T-helper 17 cell (primary cell): ENCODE results near the gene TSTD2. TPM values are rescaled to one million over a fixed set of nuclear protein-coding genes. Genes with fewer than 3 reads are reported as not detected.

Experiments
- ATAC-seq: fragments of 150-1000 bp; cut with Tn5 transposase; 2 replicates; pipeline ENCODE4 v1.10.0; 2021; ENCODE audit warnings: mild to moderate bottlenecking, moderate library complexity
- DNase-seq, 3 donors: peaks; one replicate each; pipeline versions ENCODE4 v3.0.0 to v3.0.0-alpha.2; 2020 to 2021
- H3K9me3 ChIP-seq: one replicate; pipeline ENCODE4 v1.7.0; 2013; ENCODE audit warnings: low read length, mild to moderate bottlenecking; ENCODE audit not compliant: control insufficient read depth, poor library complexity, severe bottlenecking
- H3K27ac Mint-ChIP-seq: one replicate; pipeline ENCODE4 v1.8.0; 2022; ENCODE audit warnings: mild to moderate bottlenecking, moderate library complexity, mixed read lengths
- H3K27me3 Mint-ChIP-seq: one replicate; pipeline ENCODE4 v1.8.0; 2022; ENCODE audit warnings: mixed read lengths
- H3K36me3 Mint-ChIP-seq: one replicate; pipeline ENCODE4 v1.8.0; 2022; ENCODE audit warnings: low read depth, mixed read lengths
- H3K4me1 Mint-ChIP-seq: one replicate; pipeline ENCODE4 v1.8.0; 2022; ENCODE audit warnings: mild to moderate bottlenecking, mixed read lengths
- H3K4me3 Mint-ChIP-seq: one replicate; pipeline ENCODE4 v1.8.0; 2022; ENCODE audit warnings: mild to moderate bottlenecking, moderate library complexity, mixed read lengths
- total RNA-seq, 4 donors: library from RNA in 2 of 4; stranded (reverse) in 2 of 4; gene quantifications; one replicate each; pipeline ENCODE4 v1.2.3 and lab custom pipeline; 2022 to 2026

The TSTD2 gene
- total RNA-seq = 10 to 100 TPM; 15.5 to 26.7 TPM
- total RNA-seq (lab: John Stamatoyannopoulos, UW) = 20.4 to 31.1 reads per million in 2 donors

DNA sequence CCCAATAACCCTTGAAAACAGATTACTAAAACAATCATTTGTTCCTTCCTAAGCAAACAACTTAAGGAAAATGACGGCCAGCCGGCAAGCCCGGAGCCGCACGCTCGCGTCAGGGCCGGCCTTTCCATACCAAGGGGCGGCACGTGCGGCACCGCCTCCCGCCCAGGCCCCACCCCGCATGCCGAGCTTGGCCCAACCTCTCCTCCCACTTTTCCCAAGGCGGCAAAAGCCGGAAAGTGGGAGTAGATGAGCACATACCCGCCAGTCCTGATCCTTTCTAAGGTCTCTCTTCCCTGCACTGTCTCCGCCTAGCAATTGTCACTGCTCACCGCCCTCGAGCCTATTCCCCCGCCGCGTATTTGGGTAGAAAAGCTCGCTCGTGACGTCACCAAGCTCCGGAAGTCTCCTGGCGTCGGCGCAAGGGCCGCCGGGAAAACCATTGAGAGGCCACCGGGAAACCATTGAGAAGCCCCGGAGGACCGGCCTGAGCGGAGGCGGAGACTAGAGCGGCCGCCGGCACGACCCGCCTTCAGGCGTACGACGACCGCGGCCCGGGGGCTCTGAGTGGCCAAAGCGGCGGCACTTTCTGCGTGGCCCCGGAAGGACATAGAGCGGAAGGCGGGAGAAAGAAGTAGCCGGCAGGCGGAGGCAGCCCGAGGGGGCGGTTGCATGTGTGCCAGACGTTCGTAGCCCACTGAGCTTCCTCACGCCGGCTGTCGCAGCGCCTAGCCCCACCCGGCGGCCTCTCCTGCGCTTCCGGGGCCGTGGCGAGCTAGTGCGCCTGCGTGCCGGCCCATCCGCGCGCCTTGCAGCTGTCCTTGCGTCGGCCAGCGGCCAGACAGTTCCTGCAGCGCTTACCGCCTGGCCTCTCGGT, at the start of gene TSTD2, which contains the start of gene NCBP1:
TSTD2 (minus strand) TSS at position 384 of the 874 bp plus-strand sequence. CDS start 5,806 bp downstream, outside the sequence.
NCBP1 (plus strand) TSS at position 837 of the 874 bp plus-strand sequence. CDS start 61 bp downstream, outside the sequence.
- peak within 1 kb of the TSS; percentile 98 for H3K27ac Mint-ChIP-seq
- ATAC-seq (peak; percentile 89), DNase-seq (peak; percentile 83 to 91 (median 89))
- no peaks in the 10 kb centered on the region for H3K9me3 ChIP-seq
- peaks cover 43% of the 10 kb centered on the region for H3K4me1 Mint-ChIP-seq
- H3K4me3 Mint-ChIP-seq = peak within 1 kb of the TSS; percentile 98
- H3K27me3 Mint-ChIP-seq = no peaks in the 10 kb centered on the region
- H3K36me3 Mint-ChIP-seq = peaks cover 6% of the 10 kb centered on the region

DNA sequence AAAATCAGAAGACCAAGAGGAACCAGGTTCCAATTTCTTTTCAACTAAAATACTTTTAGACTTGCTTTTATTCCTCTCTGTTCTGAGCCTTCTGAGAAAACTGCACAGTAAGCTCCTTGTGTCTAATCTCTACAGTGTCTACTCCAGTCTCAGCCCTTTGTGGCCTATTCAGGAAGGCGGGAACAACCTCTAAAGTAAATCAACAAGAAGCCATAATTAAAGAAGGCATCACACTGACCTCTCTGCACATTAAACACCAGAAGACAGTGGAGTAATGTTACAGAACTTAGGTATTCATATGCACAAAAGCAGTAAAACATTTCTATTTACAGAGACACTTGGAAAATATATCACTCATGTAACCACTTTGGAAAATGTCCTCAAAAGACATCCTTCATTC, 49.1 kb upstream of the TSTD2 start:
- Mint-ChIP-seq H3K27ac (no peak overlapping the region), H3K4me1 (peaks cover 8% of the 10 kb centered on the region)

GRCh38 chr9:97675655-97676054, 42.5 kb upstream of the TSTD2 start:
- ATAC-seq = no peak
- H3K9me3 ChIP-seq = no peaks in the 10 kb centered on the region
- peaks cover 6% of the 10 kb centered on the region for H3K36me3 Mint-ChIP-seq

More for the DNA sequence above, 49.1 kb upstream of the TSTD2 start:
- ATAC-seq = no peak
- Mint-ChIP-seq H3K36me3 (peaks cover 7% of the 10 kb centered on the region), H3K4me3 (no peak overlapping the region), H3K27me3 (no peaks in the 10 kb centered on the region)
- H3K9me3 ChIP-seq = no peaks in the 10 kb centered on the region
- DNase-seq = no peak

DNA sequence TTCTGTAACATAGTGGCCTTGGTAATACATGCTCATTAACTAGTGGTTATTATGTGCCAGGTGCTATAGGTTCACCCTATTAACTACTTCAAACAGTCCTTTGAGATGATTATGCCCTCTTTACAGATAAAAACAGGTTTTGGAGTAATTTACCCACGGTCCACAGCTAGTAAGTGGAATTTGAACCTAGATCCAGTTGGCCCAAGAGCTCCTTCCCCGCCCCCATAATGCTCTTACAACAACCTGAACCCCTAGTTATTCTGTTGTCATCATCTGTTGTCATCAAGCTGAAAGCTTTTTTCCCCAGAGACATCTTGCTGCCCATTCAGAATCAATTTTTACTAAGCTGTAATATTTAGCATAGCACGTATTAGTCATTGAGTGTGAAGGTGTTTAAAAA, 40.8 kb upstream of the TSTD2 start:
- DNase-seq = no peak
- Mint-ChIP-seq H3K4me1 (peaks cover 13% of the 10 kb centered on the region), H3K4me3 (no peak overlapping the region), H3K27me3 (no peaks in the 10 kb centered on the region), H3K36me3 (peaks cover 6% of the 10 kb centered on the region), H3K27ac (peak overlapping the region; percentile 39)
- H3K9me3 ChIP-seq = no peaks in the 10 kb centered on the region
- no peak for ATAC-seq

More at GRCh38 chr9:97675655-97676054, 42.5 kb upstream of the TSTD2 start:
- Mint-ChIP-seq H3K4me3 (peak overlapping the region; percentile 43), H3K4me1 (peaks cover 13% of the 10 kb centered on the region), H3K27ac (peak overlapping the region; percentile 21), H3K27me3 (no peaks in the 10 kb centered on the region)
- no peak for DNase-seq

GRCh38 chr9:97672403-97672802, 39.2 kb upstream of the TSTD2 start:
- Mint-ChIP-seq H3K4me3 (no peak overlapping the region), H3K36me3 (peaks cover 6% of the 10 kb centered on the region), H3K27ac (no peak overlapping the region), H3K4me1 (peaks cover 7% of the 10 kb centered on the region), H3K27me3 (no peaks in the 10 kb centered on the region)
- no peak for DNase-seq
- ATAC-seq = no peak
- H3K9me3 ChIP-seq = no peaks in the 10 kb centered on the region

GRCh38 chr9:97670586-97670985, 37.4 kb upstream of the TSTD2 start:
- peaks cover 16% of the 10 kb centered on the region for H3K4me1 Mint-ChIP-seq
- peak overlapping the region; percentile 39 for H3K27ac Mint-ChIP-seq
- no peak overlapping the region for H3K4me3 Mint-ChIP-seq
- no peaks in the 10 kb centered on the region for H3K9me3 ChIP-seq
- H3K36me3 Mint-ChIP-seq = peaks cover 7% of the 10 kb centered on the region
- H3K27me3 Mint-ChIP-seq = no peaks in the 10 kb centered on the region
- ATAC-seq = no peak
- no peak for DNase-seq

DNA sequence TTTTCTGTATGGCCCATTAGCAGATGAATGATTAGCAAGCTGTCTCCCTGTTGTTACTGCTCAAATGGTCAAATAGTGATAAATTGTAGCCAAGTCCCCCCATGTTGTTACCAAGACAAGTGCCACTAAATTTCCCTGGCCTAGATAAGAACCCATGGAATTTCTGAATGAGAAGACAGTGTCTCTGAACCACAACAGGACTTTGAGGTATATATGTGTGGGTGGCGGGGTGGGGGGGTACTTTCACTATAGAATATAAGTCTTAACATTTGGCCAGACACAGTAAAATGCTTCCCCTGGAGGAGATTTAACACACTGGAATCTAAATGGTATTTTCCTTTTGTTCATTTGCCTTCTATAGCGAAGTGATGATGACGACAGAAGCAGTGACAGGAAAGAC, 35.3 kb upstream of the TSTD2 start:
- Mint-ChIP-seq H3K36me3 (peaks cover 7% of the 10 kb centered on the region), H3K27me3 (no peaks in the 10 kb centered on the region), H3K4me1 (peaks cover 16% of the 10 kb centered on the region), H3K4me3 (no peak overlapping the region), H3K27ac (no peak overlapping the region)
- DNase-seq (no peak), ATAC-seq (no peak)
- H3K9me3 ChIP-seq = no peaks in the 10 kb centered on the region

DNA sequence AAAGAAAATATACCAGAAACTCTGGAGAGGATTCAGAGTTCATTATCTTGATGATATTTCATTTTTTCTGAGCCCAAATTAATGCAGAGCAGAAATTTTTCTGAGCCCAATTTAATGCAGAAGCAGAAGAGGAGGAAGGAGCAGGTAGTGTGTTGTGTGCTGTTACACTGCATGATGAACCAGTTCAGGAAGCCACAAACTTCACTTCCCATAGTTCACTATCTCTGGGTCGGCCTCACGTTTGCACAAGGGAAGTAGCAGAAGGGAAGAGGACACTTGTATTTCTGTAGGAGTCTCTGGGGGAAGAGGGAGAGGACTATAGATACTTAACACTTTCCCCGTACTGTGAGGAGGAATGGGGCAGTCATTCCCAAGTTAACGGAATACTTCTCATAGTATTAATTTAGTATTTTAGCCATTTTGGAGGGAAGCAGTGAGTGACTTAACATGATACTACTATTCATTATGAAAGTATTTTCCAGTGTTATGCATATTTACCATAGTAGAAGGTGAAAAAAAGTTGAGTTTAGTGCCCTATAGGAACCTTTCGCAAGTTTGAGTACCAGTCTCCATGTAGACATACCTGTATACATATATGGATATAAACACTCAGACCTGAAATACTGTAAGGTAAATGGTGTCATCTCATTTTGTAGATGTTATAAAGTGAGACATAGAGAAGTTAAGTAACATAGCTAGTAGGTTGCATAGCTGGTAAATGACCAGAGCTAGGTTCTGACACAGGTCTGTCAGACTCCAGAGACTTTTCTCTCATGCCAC, 33.9 kb upstream of the TSTD2 start:
- H3K9me3 ChIP-seq = no peaks in the 10 kb centered on the region
- Mint-ChIP-seq H3K27me3 (no peaks in the 10 kb centered on the region), H3K4me3 (no peak overlapping the region), H3K36me3 (peaks cover 6% of the 10 kb centered on the region), H3K27ac (peak overlapping the region; percentile 79), H3K4me1 (peaks cover 16% of the 10 kb centered on the region)
- DNase-seq (no peak), ATAC-seq (no peak)

- Mint-ChIP-seq H3K27me3 (no peaks in the 10 kb centered on the region), H3K4me1 (peaks cover 19% of the 10 kb centered on the region), H3K27ac (peak overlapping the region; percentile 79), H3K4me3 (no peak overlapping the region), H3K36me3 (peaks cover 6% of the 10 kb centered on the region)
- H3K9me3 ChIP-seq = no peaks in the 10 kb centered on the region
- DNase-seq (no peak), ATAC-seq (no peak)
These were observed 32.6 kb upstream of the TSTD2 start for GRCh38 chr9:97665742-97666141.

DNA sequence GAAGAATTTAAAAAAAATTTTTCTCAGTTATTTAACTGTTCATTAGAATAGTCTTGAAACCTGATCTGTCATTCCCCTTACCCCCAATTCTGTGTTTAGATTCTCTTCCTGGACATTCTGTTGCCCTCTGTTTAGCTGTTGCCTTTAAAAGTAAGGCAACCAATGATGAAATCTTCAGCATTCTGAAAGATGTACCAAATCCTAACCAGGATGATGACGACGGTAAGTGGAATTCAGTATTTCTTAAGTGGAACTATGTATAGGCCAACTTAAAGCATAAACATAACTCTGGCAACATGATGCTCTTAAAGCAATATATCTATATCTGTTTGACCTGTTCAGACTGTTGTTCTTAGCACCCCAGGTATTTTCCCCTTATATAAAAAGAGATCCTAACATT, 27.7 kb upstream of the TSTD2 start:
- ATAC-seq = no peak
- no peak overlapping the region for H3K4me3 Mint-ChIP-seq
- peaks cover 5% of the 10 kb centered on the region for H3K36me3 Mint-ChIP-seq
- H3K4me1 Mint-ChIP-seq = peaks cover 20% of the 10 kb centered on the region
- H3K27ac Mint-ChIP-seq = peak overlapping the region; percentile 59
- H3K9me3 ChIP-seq = no peaks in the 10 kb centered on the region
- H3K27me3 Mint-ChIP-seq = no peaks in the 10 kb centered on the region
- no peak for DNase-seq

GRCh38 chr9:97660340-97660739, 27.2 kb upstream of the TSTD2 start:
- H3K36me3 Mint-ChIP-seq = peaks cover 5% of the 10 kb centered on the region
- no peak for ATAC-seq
- H3K27ac Mint-ChIP-seq = peak overlapping the region; percentile 59

GRCh38 chr9:97659771-97660170, 26.6 kb upstream of the TSTD2 start:
- no peak for ATAC-seq
- H3K4me3 Mint-ChIP-seq = no peak overlapping the region

More at GRCh38 chr9:97660340-97660739, 27.2 kb upstream of the TSTD2 start:
- H3K9me3 ChIP-seq = no peaks in the 10 kb centered on the region
- H3K27me3 Mint-ChIP-seq = no peaks in the 10 kb centered on the region
- DNase-seq = no peak
- H3K4me1 Mint-ChIP-seq = peaks cover 18% of the 10 kb centered on the region
- no peak overlapping the region for H3K4me3 Mint-ChIP-seq

GRCh38 chr9:97658707-97659106, 25.5 kb upstream of the TSTD2 start:
- no peak for ATAC-seq
- no peak for DNase-seq
- Mint-ChIP-seq H3K4me3 (no peak overlapping the region), H3K36me3 (peaks cover 7% of the 10 kb centered on the region), H3K27me3 (no peaks in the 10 kb centered on the region), H3K27ac (peak overlapping the region; percentile 49), H3K4me1 (peaks cover 16% of the 10 kb centered on the region)
- H3K9me3 ChIP-seq = no peaks in the 10 kb centered on the region

More at GRCh38 chr9:97659771-97660170, 26.6 kb upstream of the TSTD2 start:
- Mint-ChIP-seq H3K27me3 (no peaks in the 10 kb centered on the region), H3K27ac (peak overlapping the region; percentile 59), H3K4me1 (peaks cover 18% of the 10 kb centered on the region), H3K36me3 (peaks cover 5% of the 10 kb centered on the region)
- DNase-seq = no peak
- no peaks in the 10 kb centered on the region for H3K9me3 ChIP-seq
